ENCODE data around the gene SLC2A9.
"Not testable (repeated sequence)": the region's sequence is repeated elsewhere in the genome, so short reads cannot be mapped to it uniquely, and the experiment has no call there.

The SLC2A9 gene

GRCh38 chr4:10003666-10004065 lies 17.6 kb downstream of the SLC2A9 start:
- intact Hi-C loops (cut with DNase I), result no loop called here

GRCh38 chr4:10002278-10002677 lies 19.0 kb downstream of the SLC2A9 start:
- intact Hi-C loops (cut with DNase I), result no loop called here
- DNase-seq, result no peak

More at GRCh38 chr4:10003666-10004065, 17.6 kb downstream of the SLC2A9 start:
- DNase-seq, result no peak

DNA sequence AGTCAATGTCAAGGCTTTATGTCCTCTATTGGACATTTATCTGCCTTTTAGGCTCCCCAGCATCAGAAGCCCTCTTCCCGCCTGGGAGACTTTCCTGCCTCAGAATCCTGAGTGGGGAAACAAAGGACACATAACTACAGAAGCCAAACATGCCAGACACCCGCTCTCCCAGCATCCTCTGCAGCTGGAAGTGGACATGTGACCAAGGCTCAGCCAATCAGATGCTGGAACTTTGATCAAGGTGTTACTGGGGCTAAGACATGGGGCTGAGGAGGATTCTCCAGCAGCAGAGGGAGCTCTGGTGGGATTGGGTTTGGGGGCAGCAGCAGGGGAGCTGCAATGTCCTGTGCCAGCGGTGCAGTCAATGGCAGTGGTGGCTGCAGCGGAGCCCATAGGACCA lies 19.5 kb downstream of the SLC2A9 start:
- no peak for DNase-seq

GRCh38 chr4:9999956-10000561 lies 21.2 kb downstream of the SLC2A9 start:
- DNase-seq, result no peak
- intact Hi-C loops (cut with DNase I), result no loop called here

More for the DNA sequence above, 19.5 kb downstream of the SLC2A9 start:
- intact Hi-C loops (cut with DNase I), result no loop called here

- intact Hi-C loops (cut with DNase I), result no loop called here
- DNase-seq, result no peak
Measured at GRCh38 chr4:9997886-9998285, 23.4 kb downstream of the SLC2A9 start.

DNA sequence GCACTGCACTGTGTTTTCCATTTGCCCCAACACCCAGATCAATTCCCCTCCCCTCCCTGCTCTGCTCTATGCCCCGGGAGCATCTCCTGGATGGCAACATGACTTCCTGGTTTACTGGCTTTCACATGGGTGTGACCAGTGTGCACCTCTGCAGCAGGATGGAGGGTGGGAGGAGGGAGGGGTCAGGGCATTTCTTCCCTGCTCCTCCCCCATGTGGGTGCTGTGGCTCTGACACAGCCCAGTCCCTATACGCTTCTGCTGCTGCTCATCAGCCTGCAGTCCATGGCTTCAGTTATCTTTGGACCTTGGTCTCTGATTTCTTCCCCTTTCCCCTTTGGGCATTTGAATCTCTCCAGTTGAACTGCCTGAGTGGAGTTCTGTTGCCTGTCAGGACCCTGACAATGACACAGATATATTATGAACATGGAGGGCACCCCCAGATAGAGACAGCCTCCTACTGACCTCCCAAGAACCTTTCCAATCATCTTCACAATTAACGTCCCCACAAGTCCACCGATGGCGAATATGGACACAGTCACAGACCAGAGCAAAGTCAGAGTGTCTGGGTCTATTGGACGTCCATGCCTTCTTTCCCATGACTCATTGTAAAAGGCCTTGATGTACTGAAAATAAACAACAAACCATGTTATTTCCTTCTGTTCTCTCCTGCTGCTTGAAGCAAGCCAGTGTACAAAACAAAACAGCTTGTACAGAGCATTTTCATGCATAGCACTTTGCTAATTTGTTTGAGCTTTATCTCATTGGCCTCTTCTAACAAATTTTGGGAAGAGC lies 24.8 kb downstream of the SLC2A9 start:
- DNase-seq, result no peak
- intact Hi-C loops (cut with DNase I), result no loop called here

DNA sequence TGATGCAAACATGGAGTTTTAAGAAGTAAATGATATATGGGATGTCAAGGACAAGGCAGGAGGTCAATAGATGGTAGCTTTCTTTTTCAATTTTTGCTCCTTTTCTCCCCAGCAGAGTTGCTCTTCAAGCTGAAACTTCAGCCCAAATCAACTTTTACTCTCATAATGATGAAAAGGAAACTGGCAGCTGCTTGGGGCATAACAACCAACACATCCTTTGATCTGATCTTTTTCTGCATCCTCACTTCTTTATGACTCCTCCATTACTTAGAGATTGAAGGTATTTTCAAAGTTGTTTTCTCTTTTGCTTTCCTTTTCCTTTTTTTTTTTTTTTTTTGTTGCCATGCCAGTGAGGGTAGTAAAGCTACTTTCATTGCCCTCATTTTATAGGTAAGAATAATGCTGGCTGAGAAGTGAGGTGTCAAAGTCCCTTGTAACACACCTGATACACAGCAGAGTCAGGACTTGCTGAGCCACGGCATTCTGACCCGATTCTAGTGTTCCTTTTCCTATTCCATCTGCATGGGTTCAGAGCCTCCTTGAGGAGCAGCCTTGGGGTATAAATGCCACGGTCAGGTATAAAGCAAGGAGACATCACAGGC lies 26.9 kb downstream of the SLC2A9 start:
- no peak for DNase-seq
- intact Hi-C loops (cut with DNase I), result no loop called here

- intact Hi-C loops (cut with DNase I), result no loop called here
- DNase-seq, result no peak
Measured at GRCh38 chr4:9989918-9990635, 31.2 kb downstream of the SLC2A9 start.

GRCh38 chr4:9988933-9989332 lies 32.4 kb downstream of the SLC2A9 start:
- intact Hi-C loops (cut with DNase I), result no loop called here

DNA sequence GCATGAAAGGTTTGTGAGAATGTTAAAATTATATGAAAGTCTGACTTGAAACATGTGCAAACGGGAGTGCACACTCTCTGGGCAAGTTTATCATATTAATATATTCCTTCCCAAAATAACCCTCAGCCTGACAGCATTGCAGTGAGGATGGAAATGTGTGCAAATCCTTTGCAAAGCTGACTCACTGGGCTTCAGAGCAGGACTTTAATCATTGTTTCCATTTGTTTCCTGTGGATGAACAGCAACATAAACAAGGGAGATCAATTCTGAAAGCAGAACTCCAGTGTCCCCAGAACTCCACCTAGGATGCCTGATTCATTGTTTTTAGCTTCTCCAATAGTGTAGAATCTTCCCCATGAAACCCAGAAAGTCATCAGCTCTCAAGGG lies 32.9 kb downstream of the SLC2A9 start:
- no peak for DNase-seq
- intact Hi-C loops (cut with DNase I), result no loop called here

More at GRCh38 chr4:9988933-9989332, 32.4 kb downstream of the SLC2A9 start:
- DNase-seq, result no peak

DNA sequence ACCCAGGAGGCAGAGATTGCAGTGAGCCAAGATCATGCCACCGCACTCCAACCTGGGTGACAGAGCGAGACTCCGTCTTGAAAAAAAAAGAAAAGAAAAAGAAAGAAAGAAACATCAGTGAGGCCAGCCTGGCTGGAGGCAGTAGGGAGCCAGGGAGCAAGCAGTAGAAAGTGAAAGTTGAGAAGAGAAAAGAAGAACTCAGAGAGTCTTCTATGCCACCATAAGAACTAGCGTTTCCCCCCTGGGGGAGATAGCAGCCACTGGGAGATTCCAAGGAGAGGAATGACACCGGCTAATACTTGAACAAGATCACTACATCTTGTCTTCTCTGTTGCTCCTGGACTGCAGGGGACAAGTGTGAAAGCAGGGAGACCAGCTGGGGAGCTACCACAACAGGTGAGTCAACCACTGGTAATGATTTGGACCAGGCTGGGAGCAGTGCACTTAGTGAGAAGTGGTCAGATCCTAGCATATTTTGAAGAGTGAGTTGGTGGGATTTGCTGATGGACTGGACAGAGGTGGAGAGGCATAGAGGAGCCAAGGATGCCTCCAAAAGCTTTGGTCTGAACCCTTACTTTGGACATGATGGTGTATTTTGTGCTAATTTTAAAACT lies 33.4 kb downstream of the SLC2A9 start:
- DNase-seq, result no peak
- intact Hi-C loops (cut with DNase I), result no loop called here

- DNase-seq, result no peak
- intact Hi-C loops (cut with DNase I), result no loop called here
Measured at GRCh38 chr4:9984621-9985020, 36.7 kb downstream of the SLC2A9 start.

DNA sequence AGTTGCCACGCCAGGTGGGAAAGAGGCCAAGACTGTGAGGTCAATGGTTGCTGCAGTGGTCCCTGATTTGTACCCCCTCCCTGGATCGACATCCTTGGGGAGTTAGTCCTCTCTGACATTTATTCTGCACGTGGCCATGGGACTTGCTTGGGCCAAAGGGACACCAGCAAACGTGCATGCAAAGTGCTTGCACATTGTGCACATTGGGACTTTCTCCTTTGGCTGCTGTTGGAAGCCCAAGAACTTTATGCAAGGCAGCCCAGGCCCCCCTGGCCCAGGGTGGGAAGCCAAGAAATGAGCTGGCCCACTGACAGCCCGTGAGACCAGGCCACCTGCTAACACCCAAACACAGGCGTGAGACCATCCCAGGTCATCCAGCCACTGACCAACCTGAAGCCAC lies 38.1 kb downstream of the SLC2A9 start:
- intact Hi-C loops (cut with DNase I), result no loop called here
- no peak for DNase-seq

- DNase-seq; intact Hi-C loops (cut with DNase I): not testable (repeated sequence)
Measured at GRCh38 chr4:9981899-9982298, 39.4 kb downstream of the SLC2A9 start.

DNA sequence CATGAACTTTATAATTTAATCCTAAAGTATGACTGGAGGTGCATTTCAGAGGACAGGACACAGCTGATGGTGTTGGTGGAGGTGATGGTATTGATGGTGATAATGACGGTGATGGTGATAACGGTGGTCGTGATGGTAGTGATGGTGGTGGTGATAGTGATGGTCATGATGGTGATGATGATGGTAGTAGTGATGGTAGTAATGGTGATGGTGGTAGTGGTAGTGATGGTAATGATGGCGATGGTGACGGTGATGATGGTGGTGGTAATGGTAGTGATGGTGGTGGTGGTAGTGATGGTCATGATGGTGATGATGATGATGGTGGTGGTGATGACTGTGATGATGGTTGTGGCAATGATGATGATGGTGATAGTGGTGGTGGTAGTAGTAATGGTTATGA lies 40.4 kb downstream of the SLC2A9 start:
- intact Hi-C loops (cut with DNase I), result no loop called here

DNA sequence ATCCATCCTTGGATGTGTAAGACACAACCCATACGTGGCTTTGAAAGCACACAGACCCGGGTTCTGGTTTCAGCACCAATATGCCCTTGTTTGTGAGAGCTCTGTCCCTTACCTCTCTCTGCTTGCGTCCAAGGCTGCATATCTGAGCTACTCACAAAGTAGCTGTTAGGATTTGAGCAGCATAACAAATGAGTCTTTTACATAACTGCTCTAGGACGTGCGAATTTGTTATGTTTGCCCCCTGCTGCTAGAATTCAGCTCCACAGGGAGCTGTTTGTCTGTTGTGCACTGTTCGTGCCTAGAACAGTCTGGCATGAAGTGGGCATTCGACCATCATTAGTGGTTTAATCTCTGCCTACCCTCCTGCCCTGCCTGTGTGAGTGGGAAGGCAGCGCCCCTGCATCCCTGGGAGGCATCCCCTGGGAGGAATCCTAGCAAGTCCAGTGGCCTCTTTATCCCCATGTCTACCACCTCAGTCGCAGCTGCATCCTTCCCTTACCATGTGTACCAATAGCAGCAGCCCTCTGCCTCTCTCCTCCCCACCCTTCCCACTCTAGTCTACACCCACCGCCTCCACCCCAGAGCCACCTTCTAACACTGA lies 42.1 kb downstream of the SLC2A9 start:
- no peak for DNase-seq
- intact Hi-C loops (cut with DNase I), result no loop called here

More for the DNA sequence above, 40.4 kb downstream of the SLC2A9 start:
- DNase-seq, result no peak

DNA sequence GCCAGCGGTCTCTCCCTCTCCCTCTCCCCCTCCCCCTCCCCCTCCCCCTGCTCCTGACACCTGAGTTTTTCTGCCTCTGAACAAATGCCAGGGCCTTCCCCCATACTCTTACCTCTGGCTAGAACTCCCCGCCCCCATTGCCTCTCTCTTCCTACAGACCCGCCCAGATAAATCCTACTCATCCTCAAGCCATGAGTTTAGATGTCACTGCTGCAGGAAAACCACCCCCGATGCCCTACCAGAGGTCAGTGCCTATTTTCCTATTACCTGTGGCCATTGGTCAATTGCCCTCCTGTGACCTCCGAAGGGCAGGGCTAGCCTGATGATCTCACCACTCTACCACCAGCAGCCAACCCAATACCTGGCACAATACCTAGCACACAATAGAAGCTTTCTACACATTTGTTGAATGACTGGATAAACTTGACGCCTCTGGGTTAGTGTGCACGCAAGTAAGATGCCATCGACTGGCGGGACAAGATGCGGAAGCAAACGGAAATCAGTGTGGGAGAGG lies 43.7 kb downstream of the SLC2A9 start:
- DNase-seq, result no peak
- intact Hi-C loops (cut with DNase I), result no loop called here

GRCh38 chr4:9976781-9977180 lies 44.5 kb downstream of the SLC2A9 start:
- DNase-seq, result no peak
- intact Hi-C loops (cut with DNase I), result no loop called here

GRCh38 chr4:9976293-9976692 lies 45.0 kb downstream of the SLC2A9 start:
- DNase-seq, result no peak
- intact Hi-C loops (cut with DNase I), result no loop called here

DNA sequence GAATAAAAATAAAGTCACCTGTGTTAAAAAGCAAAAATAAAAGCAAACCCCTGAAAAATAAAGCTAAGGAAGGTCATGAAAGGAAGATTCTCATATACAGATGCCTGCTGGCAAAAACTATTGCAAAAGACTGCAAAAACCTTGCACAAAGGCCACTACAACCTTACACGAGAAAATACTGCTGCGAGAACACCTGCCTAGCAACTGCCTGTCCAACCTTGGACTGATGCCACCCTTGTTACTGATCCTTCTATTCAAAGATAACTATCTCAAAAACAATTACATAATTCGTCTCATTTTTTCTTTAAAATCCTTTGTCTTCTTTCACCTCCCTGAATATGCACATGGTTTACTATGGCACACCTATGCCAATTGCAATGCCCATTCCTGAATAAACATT lies 49.6 kb downstream of the SLC2A9 start:
- DNase-seq, result no peak
- intact Hi-C loops (cut with DNase I), result no loop called here
